GM13977 (cell line): ENCODE measurements around the gene LRRC41.
"Not testable (repeated sequence)": the region's sequence is repeated elsewhere in the genome, so short reads cannot be mapped to it uniquely, and the experiment has no call there.

Experiments used
- DNase-seq: peaks from one replicate; pipeline ENCODE4 v3.0.0; 2012; ENCODE audit warnings: low spot score
- CTCF ChIP-seq: IDR thresholded peaks from 2 replicates; pipeline ENCODE4 v1.5.1; 2012; ENCODE audit warnings: mild to moderate bottlenecking, control low read depth; ENCODE audit not compliant: insufficient read depth; ENCODE audit errors: extremely low read depth, missing control alignments
- in situ Hi-C: fragments of 300-500 bp; cut with MboI; formaldehyde crosslinking; loops from one replicate; pipeline ENCODE4 v1.12.0; 2022; ENCODE audit warnings: low sequenced_read_pairs, low pct_unique_long_range_greater_than_20kb, mixed read lengths, inconsistent platforms; ENCODE audit not compliant: unreplicated experiment

LRRC41 gene

GRCh38 chr1:46236882-46237281, 66.5 kb downstream of the LRRC41 start:
- in situ Hi-C loops = no loop called here
- DNase-seq = no peak
- no peak for TF ChIP-seq CTCF

- in situ Hi-C loops, DNase-seq: not testable (repeated sequence)
Measured at GRCh38 chr1:46231231-46231630, 72.2 kb downstream of the LRRC41 start.
